Transverse colon (tissue), 4 donors: Measurements from ENCODE around the gene CD24. TPM values are rescaled to one million over a fixed set of nuclear protein-coding genes. Genes with fewer than 3 reads are reported as not detected.
A peak's percentile ranks its signal among the peaks of the same experiment; 100 is the strongest.
"Not testable (repeated sequence)": the region's sequence is repeated elsewhere in the genome, so short reads cannot be mapped to it uniquely, and the experiment has no call there.

ENCODE experiments used
- DNase-seq: peaks from one replicate; pipeline ENCODE4 v3.0.0-alpha.2; 2019
- H3K27ac ChIP-seq, 4 donors: fragments of 200-600 bp; sonication (generic); 2 replicates each; pipeline ENCODE4 v1.5.1; 2016 to 2018; ENCODE audit warnings: inconsistent platforms in 4 of 4
- H3K27me3 ChIP-seq: fragments of 200-600 bp; sonication (generic); 2 replicates; pipeline ENCODE4 v1.5.1; 2017; ENCODE audit warnings: inconsistent platforms
- H3K36me3 ChIP-seq, 4 donors: fragments of 200-600 bp; sonication (generic); 2 replicates each; pipeline ENCODE4 v1.5.1; 2017 to 2019; ENCODE audit warnings: inconsistent platforms in 4 of 4
- H3K4me1 ChIP-seq, 4 donors: fragments of 200-600 bp; sonication (generic); 2 replicates each; pipeline ENCODE4 v1.5.1; 2017 to 2020; ENCODE audit warnings: inconsistent platforms in 4 of 4
- H3K4me3 ChIP-seq, 4 donors: fragments of 200-600 bp; sonication (generic); 1 replicate in 1 of 4; 2 replicates in 3 of 4; pipeline versions ENCODE4 v1.5.1 to v1.6.1; 2017 to 2019; ENCODE audit warnings: inconsistent platforms in 4 of 4
- H3K9me3 ChIP-seq, 2 donors: fragments of 200-600 bp; sonication (generic); 2 replicates each; pipeline ENCODE4 v1.5.1; 2017 to 2019; ENCODE audit warnings: inconsistent platforms in 2 of 2
- EP300 ChIP-seq: sonication (generic); formaldehyde crosslinking; IDR thresholded peaks from one replicate; pipeline ENCODE4 v1.6.1; 2017; ENCODE audit warnings: antibody characterized with exemption, low read depth
- POLR2A ChIP-seq: fragments of 450-650 bp; IDR thresholded peaks from one replicate; pipeline ENCODE4 v1.6.1; 2016; ENCODE audit warnings: antibody characterized with exemption, mild to moderate bottlenecking, moderate library complexity
- POLR2AphosphoS5 ChIP-seq, 3 donors: sonication (generic); formaldehyde crosslinking; IDR thresholded peaks; one replicate each; pipeline ENCODE4 v1.6.1; 2016; ENCODE audit warnings: antibody characterized with exemption in 3 of 3
- WGBS, 2 donors: methylation state at CpG; one replicate each; pipeline ENCODE4 v1.1.5; 2018; ENCODE audit warnings: low coverage in 1 of 2; 5-methylcytosine and 5-hydroxymethylcytosine counted together
- in situ Hi-C, 4 donors: fragments of 200-750 bp; cut with MboI; loops; one replicate each; pipeline versions ENCODE4 v1.15.0 to v1.15.1; 2017; ENCODE audit warnings: low sequenced_read_pairs in 3 of 4, low pct_ligation_motif_present in 1 of 4, low pct_unique_long_range_greater_than_20kb in 1 of 4
- intact Hi-C: fragments of 100-400 bp; cut with DNase I; formaldehyde crosslinking; loops from one replicate; pipeline ENCODE4 v1.15.1; 2023; ENCODE audit warnings: low total_unique reads
- total RNA-seq, 4 donors: library from RNA; depleted of rRNA; stranded (reverse); fragments of >200 nt; gene quantifications; one replicate each; pipeline ENCODE4 v1.1.0, GENCODE V29; 2016
- TF ChIP-seq, protein P1 (sequence below), 5 experiments: fragments of 200-600 bp in 3 of 5; fragments of 450-650 bp in 2 of 5; sonication (generic) in 3 of 5; IDR thresholded peaks; 1 replicate in 2 of 5; 2 replicates in 3 of 5; pipeline ENCODE4 v1.5.1; 2016 to 2017; ENCODE audit warnings: antibody characterized with exemption in 5 of 5, inconsistent platforms in 3 of 5, mild to moderate bottlenecking in 2 of 5, moderate library complexity in 1 of 5

The CD24 gene
- total RNA-seq, 4 donors from 2014 or later: 466 to 2,167 (median 1,255) TPM

DNA sequence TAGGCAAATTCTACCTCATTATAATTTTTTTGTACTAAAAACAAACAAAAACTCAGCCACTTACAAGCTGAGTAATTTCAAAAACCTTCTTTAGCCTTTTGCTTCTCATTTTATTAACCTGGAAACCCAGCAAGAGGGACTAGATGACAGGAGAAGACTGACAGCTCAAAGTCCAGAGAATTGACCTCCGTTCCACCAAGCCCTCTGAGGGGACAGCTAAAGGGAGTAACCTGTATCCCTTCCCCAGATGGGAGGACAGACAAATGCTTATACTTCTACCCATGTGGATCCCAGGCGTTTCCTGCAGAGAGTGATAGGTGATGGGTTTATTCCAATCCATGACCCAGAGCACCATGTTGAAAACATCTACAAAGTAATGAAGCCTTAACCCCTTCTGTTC lies 35.0 kb upstream of the CD24 start:
- H3K36me3 ChIP-seq: no peaks in the 10 kb centered on the region
- intact Hi-C loops: no loop called here
- H3K4me3 ChIP-seq: no peak overlapping the region
- no peaks in the 10 kb centered on the region for H3K9me3 ChIP-seq
- no peaks in the 10 kb centered on the region for H3K4me1 ChIP-seq
- WGBS, 2 donors: 61 to 89% methylated on average over 1 to 2 of the region's 2 CpGs
- TF ChIP-seq POLR2AphosphoS5 (IDR thresholded peaks at IDR 0.05) (no peak), EP300 (no peak), POLR2A (no peak)
- TF ChIP-seq, protein P1, sequence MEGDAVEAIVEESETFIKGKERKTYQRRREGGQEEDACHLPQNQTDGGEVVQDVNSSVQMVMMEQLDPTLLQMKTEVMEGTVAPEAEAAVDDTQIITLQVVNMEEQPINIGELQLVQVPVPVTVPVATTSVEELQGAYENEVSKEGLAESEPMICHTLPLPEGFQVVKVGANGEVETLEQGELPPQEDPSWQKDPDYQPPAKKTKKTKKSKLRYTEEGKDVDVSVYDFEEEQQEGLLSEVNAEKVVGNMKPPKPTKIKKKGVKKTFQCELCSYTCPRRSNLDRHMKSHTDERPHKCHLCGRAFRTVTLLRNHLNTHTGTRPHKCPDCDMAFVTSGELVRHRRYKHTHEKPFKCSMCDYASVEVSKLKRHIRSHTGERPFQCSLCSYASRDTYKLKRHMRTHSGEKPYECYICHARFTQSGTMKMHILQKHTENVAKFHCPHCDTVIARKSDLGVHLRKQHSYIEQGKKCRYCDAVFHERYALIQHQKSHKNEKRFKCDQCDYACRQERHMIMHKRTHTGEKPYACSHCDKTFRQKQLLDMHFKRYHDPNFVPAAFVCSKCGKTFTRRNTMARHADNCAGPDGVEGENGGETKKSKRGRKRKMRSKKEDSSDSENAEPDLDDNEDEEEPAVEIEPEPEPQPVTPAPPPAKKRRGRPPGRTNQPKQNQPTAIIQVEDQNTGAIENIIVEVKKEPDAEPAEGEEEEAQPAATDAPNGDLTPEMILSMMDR (IDR thresholded peaks at IDR 0.05): no peak
- in situ Hi-C loops: no loop called here
- DNase-seq: no peak
- no peaks in the 10 kb centered on the region for H3K27me3 ChIP-seq
- H3K27ac ChIP-seq: no peak overlapping the region

DNA sequence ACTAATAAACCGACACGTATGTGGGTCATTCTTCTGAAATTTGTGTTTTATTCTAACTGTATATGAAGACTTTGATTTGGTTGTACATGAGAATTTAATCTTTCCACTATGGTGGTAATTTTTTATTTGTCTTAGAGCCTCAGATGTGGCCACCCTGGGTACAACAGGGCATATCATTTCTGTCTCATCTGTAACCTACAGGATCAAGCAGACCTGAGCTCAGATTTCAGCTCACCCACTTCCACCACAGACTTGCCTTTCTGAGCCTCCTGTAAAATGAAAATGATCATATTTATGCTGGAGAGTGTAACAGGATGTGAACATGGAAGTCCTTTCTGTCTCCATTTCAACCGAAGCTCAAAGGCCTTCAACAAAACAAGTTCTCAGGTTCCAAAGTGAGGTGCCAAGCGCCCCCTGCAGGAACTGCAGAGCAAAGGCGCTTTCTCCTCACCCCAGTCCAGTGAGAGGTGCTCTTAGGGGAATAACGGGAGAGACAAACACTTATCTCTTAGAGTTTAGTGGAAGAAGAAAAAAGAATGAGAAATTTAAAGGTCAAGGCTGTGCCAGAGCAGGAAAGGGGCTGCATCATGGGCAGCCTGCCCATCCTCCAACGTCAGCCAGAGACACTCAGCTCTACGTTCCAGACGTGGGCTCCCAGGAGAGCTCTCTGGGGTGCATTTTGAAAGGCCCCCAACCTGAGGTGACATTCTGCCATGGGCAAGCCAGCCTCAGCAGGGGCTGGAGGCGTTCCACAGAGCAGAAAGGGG lies 23.0 kb upstream of the CD24 start:
- in situ Hi-C loops: loop anchor here in 2 of 4 donors (25.0 kb wide), 2 partner anchors 385 to 660 kb away; partner anchors contain the start of gene ATG5 (in 2 of the 2)
- no peaks in the 10 kb centered on the region for H3K9me3 ChIP-seq
- TF ChIP-seq POLR2A: no peak
- TF ChIP-seq, protein P1 (IDR thresholded peaks at IDR 0.05): peak; percentile 49 to 78 (median 65)
- H3K36me3 ChIP-seq: no peaks in the 10 kb centered on the region
- peaks cover 0 to 6% (median 0%) of the 10 kb centered on the region in 4 donors for H3K4me1 ChIP-seq
- H3K27me3 ChIP-seq: no peaks in the 10 kb centered on the region
- H3K27ac ChIP-seq: no peak overlapping the region
- H3K4me3 ChIP-seq: no peak overlapping the region
- intact Hi-C loops: no loop called here
- DNase-seq: peak; percentile 63
- 39 to 100% methylated on average over 2 to 10 of the region's 10 CpGs for WGBS, 2 donors

DNA sequence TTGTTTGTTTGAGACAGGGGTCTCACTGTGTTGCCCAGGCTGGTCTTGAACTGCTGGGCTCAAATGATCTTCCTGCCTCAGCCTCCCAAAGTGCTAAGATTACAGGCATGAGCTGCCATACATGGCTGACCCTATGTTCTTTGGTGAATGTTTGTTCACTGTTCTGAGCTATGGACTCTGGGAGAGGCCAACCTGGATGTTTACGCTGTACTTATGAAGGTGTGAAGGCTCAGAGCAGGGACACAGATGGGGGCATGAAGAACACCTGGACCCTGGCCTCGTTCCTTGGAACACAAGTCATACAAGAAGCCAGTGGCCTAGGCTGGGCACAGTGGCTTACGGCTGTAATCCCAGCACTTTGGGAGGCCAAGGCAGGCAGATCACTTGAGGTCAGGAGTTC lies 21.1 kb upstream of the CD24 start:
- 93% methylated on average over 3 of the region's 3 CpGs; no CpG with 5 or more reads in 1 of the 2 donors for WGBS, 2 donors
- no peaks in the 10 kb centered on the region for H3K27me3 ChIP-seq

DNA sequence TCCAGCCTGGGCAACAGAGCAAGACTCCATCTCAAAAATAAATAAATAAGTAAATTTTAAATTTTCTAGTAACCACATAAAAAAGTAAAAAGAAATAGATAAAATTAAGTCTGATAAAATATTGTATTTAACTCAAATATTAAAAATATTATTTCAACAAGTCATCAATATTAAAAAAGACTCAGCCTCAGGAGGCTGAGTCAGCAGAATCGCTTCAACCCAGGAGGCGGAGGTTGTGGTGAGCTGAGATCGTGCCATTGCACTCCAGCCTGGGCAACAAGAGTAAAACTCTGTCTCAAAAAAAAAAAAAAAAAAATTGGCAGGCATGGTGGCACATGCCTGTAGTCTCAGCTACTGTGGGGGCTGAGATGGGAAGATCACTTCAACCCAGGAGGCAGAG lies 15.2 kb upstream of the CD24 start:
- in situ Hi-C loops: loop anchor here (10.0 to 25.0 kb wide), 4 partner anchors 377 to 652 kb away; partner anchors contain the start of gene ATG5 (in 2 of the 4)
- H3K4me3 ChIP-seq, H3K27me3 ChIP-seq, intact Hi-C loops, DNase-seq, H3K27ac ChIP-seq, H3K36me3 ChIP-seq, H3K4me1 ChIP-seq, H3K9me3 ChIP-seq: not testable (repeated sequence)
- 72 to 85% methylated on average over 2 to 3 of the region's 3 CpGs for WGBS, 2 donors

More for the DNA sequence above, 21.1 kb upstream of the CD24 start:
- intact Hi-C loops: no loop called here
- in situ Hi-C loops: loop anchor here in 2 of 4 donors (25.0 kb wide), 2 partner anchors 383 to 658 kb away; partner anchors contain the start of gene ATG5 (in 2 of the 2)
- peaks cover 0 to 6% (median 0%) of the 10 kb centered on the region in 4 donors for H3K4me1 ChIP-seq
- no peak for DNase-seq
- TF ChIP-seq, protein P1 (IDR thresholded peaks at IDR 0.05): no peak
- no peak for TF ChIP-seq POLR2AphosphoS5 (IDR thresholded peaks at IDR 0.05)
- no peak for TF ChIP-seq EP300
- no peak for TF ChIP-seq POLR2A
- H3K4me3 ChIP-seq: no peak overlapping the region
- H3K27ac ChIP-seq: no peak overlapping the region
- no peaks in the 10 kb centered on the region for H3K36me3 ChIP-seq
- H3K9me3 ChIP-seq: no peaks in the 10 kb centered on the region
